Forelimb muscle (tissue), 1 donor: ENCODE measurements around the gene RIPOR3. TPM values are rescaled to one million over a fixed set of nuclear protein-coding genes. Genes with fewer than 3 reads are reported as not detected.

Experiments used
- DNase-seq: peaks from one replicate; pipeline ENCODE4 v3.0.0-alpha.2; 2013; ENCODE audit warnings: low read depth
- polyA plus RNA-seq: library from polyadenylated mRNA; unstranded; fragments of 120-200 nt; gene quantifications from one replicate; pipeline ENCODE4 v1.2.1, GENCODE V29; 2013; ENCODE audit not compliant: insufficient read length

Gene RIPOR3
- 7.5 TPM for polyA plus RNA-seq

GRCh38 chr20:50690650-50691572 lies at the start of gene RIPOR3:
TSS of gene RIPOR3 (minus strand) at chr20:50691542. CDS start at chr20:50691128, 414 bp downstream.
- no peak for DNase-seq

GRCh38 chr20:50737352-50737751 lies 46.0 kb upstream of the RIPOR3 start:
- no peak for DNase-seq

GRCh38 chr20:50735813-50736212 lies 44.5 kb upstream of the RIPOR3 start:
- no peak for DNase-seq

- no peak for DNase-seq
Measured at GRCh38 chr20:50734730-50735679, 43.7 kb upstream of the RIPOR3 start.

- no peak for DNase-seq
Measured at GRCh38 chr20:50733644-50734349, 42.5 kb upstream of the RIPOR3 start.

GRCh38 chr20:50731930-50732690 lies 40.8 kb upstream of the RIPOR3 start:
- no peak for DNase-seq

- no peak for DNase-seq
Measured at GRCh38 chr20:50731055-50731929, 40.0 kb upstream of the RIPOR3 start, which contains the start of gene PARD6B. TSS of gene PARD6B (plus strand) at chr20:50731580. CDS start at chr20:50731787, 207 bp downstream.

GRCh38 chr20:50730765-50731054 lies 39.4 kb upstream of the RIPOR3 start:
- DNase-seq, result no peak

GRCh38 chr20:50729901-50730764 lies 38.8 kb upstream of the RIPOR3 start:
- DNase-seq, result no peak

GRCh38 chr20:50728981-50729874 lies 37.9 kb upstream of the RIPOR3 start:
- no peak for DNase-seq

- no peak for DNase-seq
Measured at GRCh38 chr20:50728486-50728980, 37.2 kb upstream of the RIPOR3 start.

- DNase-seq, result peak; percentile 75
Measured at GRCh38 chr20:50727792-50728485, 36.6 kb upstream of the RIPOR3 start.

GRCh38 chr20:50726955-50727791 lies 35.8 kb upstream of the RIPOR3 start:
- DNase-seq, result no peak

GRCh38 chr20:50725724-50726005 lies 34.3 kb upstream of the RIPOR3 start:
- DNase-seq, result no peak

- DNase-seq, result no peak
Measured at GRCh38 chr20:50724851-50725723, 33.7 kb upstream of the RIPOR3 start.
